GM12878 (cell line): ENCODE measurements around the gene GLRX5. TPM values are rescaled to one million over a fixed set of nuclear protein-coding genes. Genes with fewer than 3 reads are reported as not detected.
A peak's percentile ranks its signal among the peaks of the same experiment; 100 is the strongest.

ENCODE experiments used
- ASH2L ChIP-seq: fragments of 300-600, 200-600 bp; sonication (generic); IDR thresholded peaks from 2 replicates; pipeline ENCODE4 v1.6.1; 2017; ENCODE audit warnings: low read depth, mild to moderate bottlenecking, borderline replicate concordance
- CHD1 ChIP-seq: IDR thresholded peaks from 2 replicates; pipeline ENCODE4 v1.6.1; 2012; ENCODE audit warnings: low read depth, low read length, improper control_type of control experiment
- CREB1 ChIP-seq: IDR thresholded peaks from 2 replicates; pipeline ENCODE4 v1.6.1; 2012; ENCODE audit warnings: low read depth, mild to moderate bottlenecking, inconsistent platforms
- CREM ChIP-seq: IDR thresholded peaks from 2 replicates; pipeline ENCODE4 v1.6.1; 2014; ENCODE audit warnings: antibody characterized with exemption, low read depth
- EED ChIP-seq: sonication (generic); IDR thresholded peaks from 2 replicates; pipeline ENCODE4 v1.6.1; 2016; ENCODE audit warnings: antibody characterized with exemption, low read depth
- EZH2 ChIP-seq: IDR thresholded peaks from 2 replicates; pipeline ENCODE4 v1.6.1; 2012; ENCODE audit warnings: low read depth, mild to moderate bottlenecking, control low read depth, inconsistent platforms, low read length, borderline replicate concordance; ENCODE audit not compliant: control insufficient read depth
- FOXM1 ChIP-seq: IDR thresholded peaks from 2 replicates; pipeline ENCODE4 v1.6.1; 2012; ENCODE audit warnings: low read depth, mild to moderate bottlenecking, inconsistent platforms, low read length, moderate library complexity
- KLF5 ChIP-seq: fragments of 450-650 bp; IDR thresholded peaks from 2 replicates; pipeline ENCODE4 v1.6.1; 2014; ENCODE audit warnings: mild to moderate bottlenecking; ENCODE audit not compliant: partially characterized antibody
- NFYA ChIP-seq: IDR thresholded peaks from 2 replicates; pipeline ENCODE4 v1.6.1; 2011; ENCODE audit warnings: low read depth, mild to moderate bottlenecking, low read length, improper control_type of control experiment, borderline replicate concordance
- NRF1 ChIP-seq: conservative IDR thresholded peaks from 2 replicates; pipeline ENCODE4 v1.6.1; 2011; ENCODE audit warnings: mild to moderate bottlenecking, low read depth, low read length, improper control_type of control experiment
- PAX5 ChIP-seq: IDR thresholded peaks from 2 replicates; pipeline ENCODE4 v1.6.1; 2011; ENCODE audit warnings: low read depth, low read length, borderline replicate concordance
- POLR2AphosphoS2 ChIP-seq: IDR thresholded peaks from 2 replicates; pipeline ENCODE4 v1.6.1; 2011; ENCODE audit warnings: low read depth, mild to moderate bottlenecking, low read length, improper control_type of control experiment, moderate library complexity
- RB1 ChIP-seq: fragments of 450-650 bp; formaldehyde crosslinking; IDR thresholded peaks from 2 replicates; pipeline ENCODE4 v1.6.1; 2017; ENCODE audit warnings: mild to moderate bottlenecking, borderline replicate concordance
- SMC3 ChIP-seq: IDR thresholded peaks from 2 replicates; pipeline ENCODE4 v1.6.1; 2011; ENCODE audit warnings: low read length, improper control_type of control experiment, borderline replicate concordance
- SREBF1 ChIP-seq: IDR thresholded peaks from 2 replicates; pipeline ENCODE4 v1.6.1; 2012; ENCODE audit warnings: mild to moderate bottlenecking, low read length
- SUPT20H ChIP-seq: IDR thresholded peaks from 2 replicates; pipeline ENCODE4 v1.6.1; 2011; ENCODE audit warnings: low read depth, mild to moderate bottlenecking, low read length, moderate library complexity, borderline replicate concordance; ENCODE audit not compliant: control insufficient read depth
- TCF3 ChIP-seq: IDR thresholded peaks from 2 replicates; pipeline ENCODE4 v1.6.1; 2012; ENCODE audit warnings: low read depth, mild to moderate bottlenecking, low read length, borderline replicate concordance; ENCODE audit not compliant: insufficient read depth
- ZBED1 ChIP-seq: IDR thresholded peaks from 2 replicates; pipeline ENCODE4 v1.6.1; 2016; ENCODE audit warnings: borderline replicate concordance
- ZNF207 ChIP-seq: fragments of 450-650 bp; IDR thresholded peaks from 2 replicates; pipeline ENCODE4 v1.6.1; 2014; ENCODE audit warnings: antibody characterized with exemption, mild to moderate bottlenecking, borderline replicate concordance
- polyA plus RNA-seq, 11 experiments: library from polyadenylated mRNA; depleted of rRNA in 4 of 11; unstranded in 6 of 11; stranded (reverse) in 5 of 11; fragments of >200 nt; fragmentation: Nextera tagmentation in 4 of 11; fragmentation: Illumina TruSeq in 1 of 11; extraction: Ambion mirVana in 4 of 11; extraction: Trizol in 1 of 11; gene quantifications; 1 replicate in 1 of 11; 2 replicates in 10 of 11; pipeline versions ENCODE4 v1.2.1 to v1.2.3, GENCODE V29; 2011 to 2016; ENCODE audit warnings: inconsistent platforms in 2 of 11, missing spikeins in 2 of 11, low read depth in 1 of 11
- total RNA-seq, 4 experiments: library from RNA; depleted of rRNA in 3 of 4; stranded (reverse); fragments of >200 nt in 3 of 4; fragmentation: Illumina TruSeq in 1 of 4; extraction: Trizol in 1 of 4; gene quantifications; 2 replicates each; pipeline versions ENCODE4 v1.2.1 to v1.2.3, GENCODE V29; 2013 to 2021
- TF ChIP-seq, protein P1 (sequence below): IDR thresholded peaks from 2 replicates; pipeline ENCODE4 v1.6.1; 2012; ENCODE audit warnings: low read depth, low read length, improper control_type of control experiment
- TF ChIP-seq, protein P2 (sequence below): IDR thresholded peaks from 2 replicates; pipeline ENCODE4 v1.6.1; 2012; ENCODE audit warnings: mild to moderate bottlenecking, low read depth, low read length
- TF ChIP-seq, protein P3 (sequence below): fragments of 450-650 bp; IDR thresholded peaks from 2 replicates; pipeline ENCODE4 v1.6.1; 2016; ENCODE audit warnings: mild to moderate bottlenecking
- TF ChIP-seq, protein P4 (sequence below): IDR thresholded peaks from 2 replicates; pipeline ENCODE4 v1.6.1; 2011; ENCODE audit warnings: low read depth, mild to moderate bottlenecking, low read length, moderate library complexity, borderline replicate concordance; ENCODE audit errors: extremely low read depth
- TF ChIP-seq, protein P5 (sequence below): fragments of 450-650 bp; IDR thresholded peaks from 2 replicates; pipeline ENCODE4 v1.6.1; 2014; ENCODE audit warnings: mild to moderate bottlenecking

The GLRX5 gene
- total and polyA plus RNA-seq, 10 of the 15 experiments (the other 5 are each of a cell fraction or from before 2014, with no cell fraction given): 12.8 to 139 (median 55.4) TPM

DNA sequence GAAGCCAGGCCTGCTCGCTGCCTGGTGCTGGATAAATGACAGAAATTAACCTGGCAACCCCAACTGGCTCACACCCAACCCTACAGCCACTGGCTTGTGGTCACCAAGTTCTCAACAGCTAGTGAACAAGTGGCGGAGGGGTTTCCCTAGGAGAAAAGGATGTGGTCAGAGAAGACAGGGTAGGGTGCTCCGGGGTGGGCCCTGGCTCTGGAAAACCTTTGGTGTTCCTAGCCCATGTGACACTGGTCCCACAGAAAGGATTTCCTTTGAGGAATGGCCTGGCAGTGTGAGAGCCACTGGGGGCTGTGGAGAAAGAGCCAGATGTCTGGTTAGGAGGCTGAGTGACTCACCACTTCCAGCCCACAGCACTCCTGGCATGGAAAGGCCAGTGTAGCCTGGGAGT lies 27.1 kb upstream of the GLRX5 start (continued):
- TF ChIP-seq, protein P1, sequence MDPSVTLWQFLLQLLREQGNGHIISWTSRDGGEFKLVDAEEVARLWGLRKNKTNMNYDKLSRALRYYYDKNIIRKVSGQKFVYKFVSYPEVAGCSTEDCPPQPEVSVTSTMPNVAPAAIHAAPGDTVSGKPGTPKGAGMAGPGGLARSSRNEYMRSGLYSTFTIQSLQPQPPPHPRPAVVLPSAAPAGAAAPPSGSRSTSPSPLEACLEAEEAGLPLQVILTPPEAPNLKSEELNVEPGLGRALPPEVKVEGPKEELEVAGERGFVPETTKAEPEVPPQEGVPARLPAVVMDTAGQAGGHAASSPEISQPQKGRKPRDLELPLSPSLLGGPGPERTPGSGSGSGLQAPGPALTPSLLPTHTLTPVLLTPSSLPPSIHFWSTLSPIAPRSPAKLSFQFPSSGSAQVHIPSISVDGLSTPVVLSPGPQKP: no peak
- TF ChIP-seq ZNF207: no peak
- no peak for TF ChIP-seq NFYA
- TF ChIP-seq ZBED1: no peak
- no peak for TF ChIP-seq SREBF1
- no peak for TF ChIP-seq RB1
- no peak for TF ChIP-seq TCF3
- no peak for TF ChIP-seq SUPT20H
- TF ChIP-seq POLR2AphosphoS2: no peak
- TF ChIP-seq EZH2: no peak
- no peak for TF ChIP-seq NRF1
- TF ChIP-seq SMC3: no peak
- no peak for TF ChIP-seq KLF5
- peak; percentile 16; the same call in 1 of the 2 replicates for TF ChIP-seq CREM
- TF ChIP-seq ASH2L: no peak
- TF ChIP-seq, protein P2, sequence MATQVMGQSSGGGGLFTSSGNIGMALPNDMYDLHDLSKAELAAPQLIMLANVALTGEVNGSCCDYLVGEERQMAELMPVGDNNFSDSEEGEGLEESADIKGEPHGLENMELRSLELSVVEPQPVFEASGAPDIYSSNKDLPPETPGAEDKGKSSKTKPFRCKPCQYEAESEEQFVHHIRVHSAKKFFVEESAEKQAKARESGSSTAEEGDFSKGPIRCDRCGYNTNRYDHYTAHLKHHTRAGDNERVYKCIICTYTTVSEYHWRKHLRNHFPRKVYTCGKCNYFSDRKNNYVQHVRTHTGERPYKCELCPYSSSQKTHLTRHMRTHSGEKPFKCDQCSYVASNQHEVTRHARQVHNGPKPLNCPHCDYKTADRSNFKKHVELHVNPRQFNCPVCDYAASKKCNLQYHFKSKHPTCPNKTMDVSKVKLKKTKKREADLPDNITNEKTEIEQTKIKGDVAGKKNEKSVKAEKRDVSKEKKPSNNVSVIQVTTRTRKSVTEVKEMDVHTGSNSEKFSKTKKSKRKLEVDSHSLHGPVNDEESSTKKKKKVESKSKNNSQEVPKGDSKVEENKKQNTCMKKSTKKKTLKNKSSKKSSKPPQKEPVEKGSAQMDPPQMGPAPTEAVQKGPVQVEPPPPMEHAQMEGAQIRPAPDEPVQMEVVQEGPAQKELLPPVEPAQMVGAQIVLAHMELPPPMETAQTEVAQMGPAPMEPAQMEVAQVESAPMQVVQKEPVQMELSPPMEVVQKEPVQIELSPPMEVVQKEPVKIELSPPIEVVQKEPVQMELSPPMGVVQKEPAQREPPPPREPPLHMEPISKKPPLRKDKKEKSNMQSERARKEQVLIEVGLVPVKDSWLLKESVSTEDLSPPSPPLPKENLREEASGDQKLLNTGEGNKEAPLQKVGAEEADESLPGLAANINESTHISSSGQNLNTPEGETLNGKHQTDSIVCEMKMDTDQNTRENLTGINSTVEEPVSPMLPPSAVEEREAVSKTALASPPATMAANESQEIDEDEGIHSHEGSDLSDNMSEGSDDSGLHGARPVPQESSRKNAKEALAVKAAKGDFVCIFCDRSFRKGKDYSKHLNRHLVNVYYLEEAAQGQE: no peak
- TF ChIP-seq CHD1: no peak
- TF ChIP-seq CREB1: no peak
- TF ChIP-seq EED: peak; percentile 80; the same call in 1 of the 2 replicates
- no peak for TF ChIP-seq PAX5
- TF ChIP-seq, protein P3, sequence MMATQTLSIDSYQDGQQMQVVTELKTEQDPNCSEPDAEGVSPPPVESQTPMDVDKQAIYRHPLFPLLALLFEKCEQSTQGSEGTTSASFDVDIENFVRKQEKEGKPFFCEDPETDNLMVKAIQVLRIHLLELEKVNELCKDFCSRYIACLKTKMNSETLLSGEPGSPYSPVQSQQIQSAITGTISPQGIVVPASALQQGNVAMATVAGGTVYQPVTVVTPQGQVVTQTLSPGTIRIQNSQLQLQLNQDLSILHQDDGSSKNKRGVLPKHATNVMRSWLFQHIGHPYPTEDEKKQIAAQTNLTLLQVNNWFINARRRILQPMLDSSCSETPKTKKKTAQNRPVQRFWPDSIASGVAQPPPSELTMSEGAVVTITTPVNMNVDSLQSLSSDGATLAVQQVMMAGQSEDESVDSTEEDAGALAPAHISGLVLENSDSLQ: peak; percentile 43; the same call in 1 of the 2 replicates
- TF ChIP-seq, protein P4, sequence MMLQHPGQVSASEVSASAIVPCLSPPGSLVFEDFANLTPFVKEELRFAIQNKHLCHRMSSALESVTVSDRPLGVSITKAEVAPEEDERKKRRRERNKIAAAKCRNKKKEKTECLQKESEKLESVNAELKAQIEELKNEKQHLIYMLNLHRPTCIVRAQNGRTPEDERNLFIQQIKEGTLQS: no peak
- TF ChIP-seq, protein P5, sequence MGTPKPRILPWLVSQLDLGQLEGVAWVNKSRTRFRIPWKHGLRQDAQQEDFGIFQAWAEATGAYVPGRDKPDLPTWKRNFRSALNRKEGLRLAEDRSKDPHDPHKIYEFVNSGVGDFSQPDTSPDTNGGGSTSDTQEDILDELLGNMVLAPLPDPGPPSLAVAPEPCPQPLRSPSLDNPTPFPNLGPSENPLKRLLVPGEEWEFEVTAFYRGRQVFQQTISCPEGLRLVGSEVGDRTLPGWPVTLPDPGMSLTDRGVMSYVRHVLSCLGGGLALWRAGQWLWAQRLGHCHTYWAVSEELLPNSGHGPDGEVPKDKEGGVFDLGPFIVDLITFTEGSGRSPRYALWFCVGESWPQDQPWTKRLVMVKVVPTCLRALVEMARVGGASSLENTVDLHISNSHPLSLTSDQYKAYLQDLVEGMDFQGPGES: no peak
- no peak for TF ChIP-seq FOXM1
